NCI-H2107 treated with DMSO at 0.1 percent for 48 hours (cell line): Measurements from ENCODE around the gene KLF7.
"Not testable (repeated sequence)": the region's sequence is repeated elsewhere in the genome, so short reads cannot be mapped to it uniquely, and the experiment has no call there.

Source experiments
- DNase-seq: peaks from one replicate; lab custom pipeline; 2025; ENCODE audit not compliant: unreplicated experiment; lab: John Stamatoyannopoulos, UW

KLF7 gene

GRCh38 chr2:207067473-207067872, 98.3 kb downstream of the KLF7 start:
- DNase-seq = no peak

- DNase-seq = peak; percentile 23
Measured at GRCh38 chr2:207066791-207067460, 98.8 kb downstream of the KLF7 start.

GRCh38 chr2:207066166-207066565, 99.6 kb downstream of the KLF7 start:
- DNase-seq = no peak

GRCh38 chr2:207064128-207064690, 101.5 kb downstream of the KLF7 start:
- DNase-seq = no peak

DNA sequence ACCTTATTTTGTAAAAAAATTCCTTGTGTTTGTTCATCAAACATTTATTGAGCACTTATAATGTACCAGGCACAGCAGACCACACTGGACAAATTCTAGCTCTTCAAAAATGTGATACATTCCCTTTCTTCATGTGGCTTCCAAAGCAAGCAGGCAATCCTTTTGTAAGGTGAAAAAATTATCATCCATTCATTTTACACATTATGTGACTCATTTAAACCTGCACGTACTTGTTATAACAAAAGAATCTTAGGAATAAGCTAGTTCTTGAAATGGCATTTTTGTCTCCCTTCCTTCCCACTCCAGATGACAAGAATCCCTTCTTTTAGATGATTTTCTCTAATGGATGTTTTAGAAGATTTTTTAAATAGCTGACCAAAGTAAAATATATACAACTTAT, 104.6 kb downstream of the KLF7 start:
- no peak for DNase-seq

GRCh38 chr2:207055257-207055656, 110.5 kb downstream of the KLF7 start:
- no peak for DNase-seq

GRCh38 chr2:207054521-207054920, 111.2 kb downstream of the KLF7 start:
- no peak for DNase-seq

DNA sequence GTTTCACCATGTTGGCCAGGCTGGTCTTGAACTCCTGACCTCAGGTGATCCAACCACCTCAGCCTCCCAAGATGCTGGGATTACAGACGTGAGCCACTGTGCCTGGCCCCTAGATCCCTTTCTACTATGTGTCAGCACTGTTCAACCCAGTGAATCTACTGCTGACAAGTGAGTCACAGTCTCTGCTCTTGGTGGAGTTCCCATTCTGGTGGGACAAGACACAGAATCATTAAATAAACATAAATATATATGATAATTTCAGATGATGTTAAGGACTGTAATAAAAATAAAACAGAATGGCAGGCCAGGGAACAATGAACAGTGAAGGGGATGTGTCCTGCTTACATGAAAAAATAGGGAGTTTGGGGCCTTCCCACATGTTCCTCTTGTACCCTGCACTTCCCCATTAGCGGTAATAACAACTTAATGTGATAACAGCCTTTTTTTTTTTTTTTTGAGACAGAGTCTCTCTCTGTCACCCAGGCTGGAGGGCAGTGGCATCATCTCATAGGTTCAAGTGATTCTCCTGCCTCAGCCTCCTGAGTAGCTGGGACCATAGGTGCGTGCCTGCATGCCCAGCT, 114.3 kb downstream of the KLF7 start:
- no peak for DNase-seq

GRCh38 chr2:207049122-207049521, 116.6 kb downstream of the KLF7 start:
- DNase-seq = no peak

DNA sequence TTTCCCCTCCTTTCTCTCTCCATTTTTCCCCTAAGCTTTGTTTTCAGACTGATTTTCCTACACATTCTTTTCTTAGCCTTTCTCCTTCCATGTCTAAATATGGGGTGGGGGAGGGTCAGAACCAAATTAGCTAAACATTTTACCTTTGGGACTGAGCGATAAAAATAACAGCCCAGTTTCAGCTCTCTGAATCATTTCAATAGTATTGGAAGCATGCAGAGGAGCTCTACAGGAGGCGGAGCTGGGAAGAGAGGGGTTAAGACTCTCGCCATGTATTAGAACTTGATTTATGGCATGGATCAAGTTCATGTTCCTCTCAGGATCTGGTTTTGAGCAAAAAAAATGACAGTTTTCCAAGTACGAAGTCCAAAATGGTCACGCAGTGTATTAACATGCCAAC, 117.3 kb downstream of the KLF7 start:
- no peak for DNase-seq

GRCh38 chr2:207046724-207047123, 119.0 kb downstream of the KLF7 start:
- DNase-seq = no peak

GRCh38 chr2:207045531-207045930, 120.2 kb downstream of the KLF7 start:
- DNase-seq = no peak

- DNase-seq = no peak
Measured at GRCh38 chr2:207044379-207045362, 121.1 kb downstream of the KLF7 start.

- DNase-seq = no peak
Measured at GRCh38 chr2:207042841-207043240, 122.9 kb downstream of the KLF7 start.

GRCh38 chr2:207041786-207042554, 123.8 kb downstream of the KLF7 start:
- no peak for DNase-seq

DNA sequence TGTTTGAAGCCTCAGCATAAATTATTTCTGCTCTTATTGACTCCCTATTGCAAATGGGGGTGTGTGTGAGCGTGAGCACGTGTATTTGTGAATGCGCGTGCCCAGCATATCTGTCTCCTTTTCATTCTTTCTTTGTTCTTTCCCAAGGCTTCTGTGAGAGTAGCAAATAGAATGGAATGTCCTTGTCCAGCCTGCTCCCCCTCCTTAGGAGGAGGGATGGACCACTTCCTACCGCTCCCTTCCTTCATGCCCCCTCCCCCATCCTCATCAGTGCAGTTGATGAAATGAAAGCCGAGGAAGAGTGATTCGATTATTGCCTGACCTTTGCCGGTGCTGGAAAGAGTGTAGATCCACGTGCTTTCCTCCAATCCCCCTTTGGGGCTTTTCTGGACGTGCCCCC, 124.5 kb downstream of the KLF7 start:
- no peak for DNase-seq

GRCh38 chr2:207040696-207041095, 125.1 kb downstream of the KLF7 start:
- DNase-seq = no peak

GRCh38 chr2:207039225-207039624, 126.5 kb downstream of the KLF7 start:
- no peak for DNase-seq

DNA sequence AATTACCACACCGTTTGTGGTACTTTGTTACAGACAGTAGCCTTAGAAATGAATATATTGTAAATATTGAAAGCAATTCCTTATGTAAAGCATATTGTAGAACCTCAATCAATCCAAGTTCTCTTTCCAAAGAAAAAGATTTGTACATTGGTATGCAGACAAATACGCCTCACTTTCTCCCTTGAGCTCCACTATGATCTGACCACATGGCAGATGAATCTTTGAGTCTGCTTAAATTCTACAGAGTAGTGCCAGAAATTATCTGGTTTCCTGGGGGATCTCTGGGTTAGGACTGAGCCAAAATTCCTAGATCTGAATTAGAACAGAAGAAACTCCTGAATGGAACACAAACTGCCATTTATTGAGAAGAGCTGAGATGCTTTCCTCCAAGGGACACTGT, 127.4 kb downstream of the KLF7 start:
- DNase-seq = no peak

DNA sequence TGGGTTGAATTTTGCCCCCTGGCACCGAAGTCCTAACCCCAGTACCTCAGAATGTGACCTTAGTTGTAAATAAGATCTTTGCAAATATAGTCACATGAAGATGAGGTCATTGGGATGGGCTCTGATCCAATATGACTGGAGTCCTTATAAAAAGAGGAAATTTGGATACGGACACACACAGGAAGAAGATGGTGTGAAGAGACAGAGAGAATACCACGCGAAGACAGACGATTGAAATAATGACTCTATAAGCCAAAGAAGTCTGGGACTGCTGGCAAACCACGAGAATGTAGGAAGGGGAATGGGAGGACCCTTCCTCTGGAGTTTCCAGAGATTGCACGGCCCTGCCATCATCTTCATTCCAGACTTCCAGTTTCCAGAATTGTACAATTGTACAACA, 127.9 kb downstream of the KLF7 start:
- DNase-seq = no peak

DNA sequence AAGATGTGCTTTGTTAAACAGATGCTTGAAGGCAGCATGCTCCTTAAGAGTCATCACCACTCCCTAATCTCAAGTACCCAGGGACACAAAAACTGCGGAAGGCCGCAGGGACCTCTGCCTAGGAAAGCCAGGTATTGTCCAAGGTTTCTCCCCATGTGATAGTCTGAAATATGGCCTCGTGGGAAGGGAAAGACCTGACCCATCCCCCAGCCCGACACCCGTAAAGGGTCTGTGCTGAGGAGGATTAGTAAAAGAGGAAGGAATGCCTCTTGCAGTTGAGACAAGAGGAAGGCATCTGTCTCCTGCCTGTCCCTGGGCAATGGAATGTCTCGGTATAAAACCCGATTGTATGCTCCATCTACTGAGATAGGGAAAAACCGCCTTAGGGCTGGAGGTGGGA, 128.7 kb downstream of the KLF7 start:
- not testable (repeated sequence) for DNase-seq
